Measurements from ENCODE around the gene SNRNP35.
"Not testable (repeated sequence)": the region's sequence is repeated elsewhere in the genome, so short reads cannot be mapped to it uniquely, and the experiment has no call there.

- TF ChIP-seq CTCF (IDR thresholded peaks at IDR 0.05; ENCODE audit: low read length); EZH2 (optimal IDR thresholded peaks at IDR 0.05; ENCODE audit: low read depth, low read length); EZH2phosphoT487 (IDR thresholded peaks at IDR 0.05; ENCODE audit: low read length): not testable (repeated sequence)
These were observed 23.3 kb downstream of the SNRNP35 start for GRCh38 chr12:123481251-123481650.
